Mucosa of stomach (tissue), 1 donor: ENCODE results near the gene ITPKB.
"Not testable (repeated sequence)": the region's sequence is repeated elsewhere in the genome, so short reads cannot be mapped to it uniquely, and the experiment has no call there.

Source experiments
- H3K27me3 ChIP-seq: one replicate; pipeline ENCODE4 v1.7.0; 2013; ENCODE audit warnings: mild to moderate bottlenecking, low read length; ENCODE audit not compliant: control insufficient read depth, insufficient read depth
- H3K36me3 ChIP-seq: one replicate; pipeline ENCODE4 v1.7.0; 2013; ENCODE audit warnings: low read length; ENCODE audit not compliant: control insufficient read depth, insufficient read depth
- H3K4me1 ChIP-seq: one replicate; pipeline ENCODE4 v1.7.0; 2013; ENCODE audit warnings: mild to moderate bottlenecking, low read length; ENCODE audit not compliant: control insufficient read depth, insufficient read depth
- H3K4me3 ChIP-seq: one replicate; pipeline ENCODE4 v1.7.0; 2013; ENCODE audit warnings: low read length
- H3K9ac ChIP-seq: one replicate; pipeline ENCODE4 v1.7.0; 2013; ENCODE audit warnings: mild to moderate bottlenecking, low read length, moderate library complexity
- H3K9me3 ChIP-seq: one replicate; pipeline ENCODE4 v1.7.0; 2013; ENCODE audit warnings: mild to moderate bottlenecking, low read length, moderate library complexity; ENCODE audit not compliant: control insufficient read depth
- donor health status: Pancreatic carcinoma.

The ITPKB gene

DNA sequence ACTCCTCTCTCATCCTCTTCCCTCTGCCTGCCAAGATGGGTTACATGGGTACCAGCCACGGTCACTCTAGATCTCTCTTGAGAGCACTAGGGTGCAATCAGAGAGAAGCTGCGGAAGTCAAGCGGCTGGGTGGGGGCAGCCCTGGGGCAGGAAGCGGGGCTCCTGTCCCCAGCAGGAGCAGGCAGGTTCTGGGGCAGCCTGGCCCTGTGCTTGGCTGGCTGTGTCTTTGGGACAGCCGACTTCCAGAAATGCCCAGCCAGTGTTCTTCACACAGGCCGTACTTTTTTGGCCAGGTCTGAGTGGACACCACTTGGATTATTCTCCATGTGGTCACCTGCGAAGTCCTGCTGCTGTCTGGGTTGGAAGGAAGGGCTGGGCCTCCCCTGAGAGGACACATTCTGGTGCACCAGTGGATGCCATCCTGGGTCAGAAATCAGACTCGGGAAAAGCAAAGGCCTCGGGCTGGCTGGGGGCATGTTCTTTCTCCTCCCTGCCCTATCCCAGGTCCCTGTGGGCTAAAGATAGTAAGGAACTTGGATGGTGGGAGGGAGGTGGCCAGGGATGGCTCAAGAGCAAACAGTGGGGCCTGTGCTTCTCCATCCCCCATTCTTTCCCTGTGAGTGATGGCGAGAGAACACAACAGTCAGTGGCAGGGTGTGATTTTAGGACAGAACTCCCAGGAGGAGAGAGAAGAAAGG is 93.7 kb downstream of the ITPKB start:
- Histone ChIP-seq H3K27me3 (no peaks in the 10 kb centered on the region), H3K4me1 (peaks cover 18% of the 10 kb centered on the region), H3K4me3 (no peak overlapping the region), H3K9me3 (no peaks in the 10 kb centered on the region), H3K36me3 (peaks cover 6% of the 10 kb centered on the region), H3K9ac (no peak overlapping the region)

DNA sequence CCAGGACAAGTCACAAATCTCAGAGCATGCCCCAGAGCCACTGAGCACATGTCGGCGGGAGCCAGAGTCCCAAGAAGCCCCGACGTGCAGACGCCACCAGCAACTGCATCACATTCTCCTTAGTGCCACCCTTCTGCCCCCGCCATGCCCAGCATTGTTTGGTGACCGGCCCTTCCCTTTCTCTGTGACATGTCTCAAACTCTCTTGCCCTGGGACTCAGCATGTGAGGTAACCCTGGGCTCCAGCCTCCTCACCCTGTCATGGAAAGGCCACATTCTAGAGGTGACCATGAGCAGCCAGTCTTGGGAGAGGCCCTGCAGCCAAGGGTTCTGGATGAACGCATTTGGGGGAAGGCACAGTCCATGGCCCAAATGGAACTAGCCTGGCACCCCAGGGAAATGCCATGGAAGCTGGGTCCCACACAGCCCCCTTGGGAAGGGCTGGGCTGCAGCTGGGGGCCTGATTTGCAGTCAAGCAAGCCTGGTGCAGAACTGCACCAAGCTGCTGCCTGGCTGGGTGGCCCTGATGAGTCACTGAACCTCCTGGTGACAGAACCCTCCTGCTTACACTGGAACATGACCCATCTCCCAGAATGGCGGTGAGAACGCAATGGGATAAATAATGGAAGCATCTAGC is 94.4 kb downstream of the ITPKB start:
- no peak overlapping the region for H3K4me3 ChIP-seq
- no peaks in the 10 kb centered on the region for H3K27me3 ChIP-seq
- H3K9ac ChIP-seq: no peak overlapping the region
- peaks cover 6% of the 10 kb centered on the region for H3K36me3 ChIP-seq
- H3K9me3 ChIP-seq: no peaks in the 10 kb centered on the region
- peaks cover 18% of the 10 kb centered on the region for H3K4me1 ChIP-seq

DNA sequence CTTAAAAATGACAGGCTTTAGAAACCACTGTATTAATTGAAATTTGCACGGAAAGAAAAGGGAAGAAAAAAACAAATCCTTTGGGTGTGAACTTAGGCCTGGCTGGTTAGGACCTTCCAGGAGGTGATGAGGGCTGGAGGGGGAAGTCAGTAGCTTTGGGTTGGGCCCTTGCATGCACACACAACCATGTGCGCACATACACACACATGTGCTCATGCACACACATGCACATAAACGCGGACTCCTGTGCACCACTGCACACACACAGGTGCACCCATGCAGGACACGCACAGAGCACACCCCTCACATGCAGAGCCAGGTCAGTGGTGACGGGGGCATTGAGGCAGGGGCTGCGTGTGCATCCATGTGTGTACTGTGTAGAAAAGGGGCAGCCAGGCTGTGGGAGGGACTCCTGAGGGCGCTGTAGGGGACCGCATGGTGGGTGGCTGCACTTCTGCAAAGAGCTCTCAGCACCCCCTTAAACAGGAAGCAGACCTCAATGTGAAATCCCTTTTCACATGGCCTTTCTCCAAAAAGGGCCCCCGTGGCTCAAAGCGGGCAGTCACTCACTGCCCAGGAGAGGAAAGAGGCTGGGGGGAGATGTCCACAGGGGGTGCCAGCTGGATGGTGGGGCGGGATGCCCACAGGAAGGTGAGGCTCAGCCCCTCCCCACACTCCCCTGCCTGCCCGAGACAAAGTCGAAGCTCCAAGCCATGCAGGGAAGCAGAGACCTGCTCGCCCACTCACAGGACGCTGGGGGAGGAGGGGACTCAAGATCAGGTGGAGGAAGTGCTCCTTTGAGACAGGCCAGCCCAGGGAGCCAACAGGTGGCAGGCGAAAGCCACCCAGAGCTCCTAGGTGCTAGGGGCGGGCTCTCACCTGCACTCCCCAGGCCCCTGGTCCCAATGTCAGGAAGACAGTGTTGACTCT is 95.2 kb downstream of the ITPKB start:
- peaks cover 18% of the 10 kb centered on the region for H3K4me1 ChIP-seq
- H3K4me3 ChIP-seq: no peak overlapping the region
- peaks cover 6% of the 10 kb centered on the region for H3K36me3 ChIP-seq
- no peaks in the 10 kb centered on the region for H3K9me3 ChIP-seq
- no peaks in the 10 kb centered on the region for H3K27me3 ChIP-seq
- no peak overlapping the region for H3K9ac ChIP-seq

DNA sequence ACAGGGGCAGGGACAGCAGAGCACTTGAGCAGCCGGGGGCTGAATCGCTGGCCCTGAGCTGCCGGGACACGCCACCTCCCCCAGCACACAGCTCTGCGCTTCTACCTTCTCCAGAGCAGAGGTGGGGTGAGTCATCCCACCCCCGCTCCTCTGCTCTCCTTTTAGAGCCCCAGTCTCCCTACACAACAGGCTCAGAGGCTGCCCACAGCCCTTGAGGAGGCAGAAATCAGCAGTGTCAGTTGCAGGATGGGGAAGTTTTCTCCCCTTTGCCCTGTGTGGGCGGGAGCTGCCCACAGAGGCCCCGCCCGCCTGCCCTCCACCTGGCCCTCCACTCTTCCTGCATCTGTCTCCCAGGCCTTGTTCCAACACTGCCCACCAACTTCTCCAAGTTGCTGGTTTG is 95.9 kb downstream of the ITPKB start:
- Histone ChIP-seq H3K4me3 (no peak overlapping the region), H3K27me3 (no peaks in the 10 kb centered on the region), H3K36me3 (peaks cover 6% of the 10 kb centered on the region), H3K9me3 (no peaks in the 10 kb centered on the region), H3K9ac (no peak overlapping the region), H3K4me1 (peaks cover 18% of the 10 kb centered on the region)

DNA sequence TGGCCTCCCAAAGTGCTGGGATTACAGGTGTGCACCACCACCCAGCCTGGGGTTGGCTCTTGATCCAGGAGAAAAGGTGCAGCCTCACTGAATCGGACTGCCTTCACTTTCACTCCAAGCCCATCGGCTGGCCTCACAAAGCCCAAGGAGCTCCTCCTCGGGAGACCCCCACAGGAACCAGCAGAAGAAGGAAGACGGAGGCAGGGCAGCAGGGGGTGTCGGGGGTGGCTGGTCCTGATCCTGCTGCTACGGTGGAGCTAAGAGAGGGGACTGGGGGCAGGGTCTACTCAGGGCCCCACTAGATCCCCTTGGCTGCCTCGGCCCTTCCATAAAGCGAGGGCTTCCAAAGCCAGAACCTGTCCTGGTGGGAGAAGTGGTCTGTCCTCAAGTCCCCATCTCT is 96.7 kb downstream of the ITPKB start:
- H3K36me3 ChIP-seq: peaks cover under 1% of the 10 kb centered on the region
- H3K4me3 ChIP-seq: no peak overlapping the region

DNA sequence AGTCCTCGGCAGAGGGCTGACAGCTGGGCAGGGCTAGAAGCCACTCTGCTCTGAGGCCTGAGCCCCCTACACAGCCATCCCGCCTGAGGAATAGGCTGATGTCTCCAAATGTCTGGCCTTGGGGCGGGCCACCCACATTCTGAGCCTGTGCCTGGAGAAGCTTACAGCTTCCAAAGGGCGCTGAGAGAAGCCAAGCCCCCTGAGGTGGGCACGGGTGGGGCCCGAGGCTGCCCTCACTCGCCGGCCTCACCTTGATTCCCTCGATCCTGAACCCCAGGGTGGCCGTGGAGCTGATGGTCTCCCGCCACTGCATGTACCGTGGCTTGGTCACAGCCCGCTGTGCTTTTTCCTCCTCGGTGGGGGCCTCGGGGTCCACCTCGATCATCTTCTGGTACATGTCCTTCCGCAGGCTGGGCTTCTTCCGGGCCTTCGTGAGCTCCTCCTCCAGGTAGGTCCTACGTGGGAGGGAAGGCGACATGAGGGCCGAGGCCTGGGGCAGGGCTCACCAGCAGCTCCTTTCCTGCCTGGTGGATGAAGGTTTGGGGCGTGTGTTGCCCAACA is 97.3 kb downstream of the ITPKB start:
- Histone ChIP-seq H3K4me1 (peaks cover 18% of the 10 kb centered on the region), H3K36me3 (no peaks in the 10 kb centered on the region), H3K27me3 (no peaks in the 10 kb centered on the region), H3K9me3 (no peaks in the 10 kb centered on the region), H3K9ac (no peak overlapping the region), H3K4me3 (no peak overlapping the region)

More for the DNA sequence above, 96.7 kb downstream of the ITPKB start:
- Histone ChIP-seq H3K27me3 (no peaks in the 10 kb centered on the region), H3K4me1 (peaks cover 18% of the 10 kb centered on the region), H3K9me3 (no peaks in the 10 kb centered on the region), H3K9ac (no peak overlapping the region)

DNA sequence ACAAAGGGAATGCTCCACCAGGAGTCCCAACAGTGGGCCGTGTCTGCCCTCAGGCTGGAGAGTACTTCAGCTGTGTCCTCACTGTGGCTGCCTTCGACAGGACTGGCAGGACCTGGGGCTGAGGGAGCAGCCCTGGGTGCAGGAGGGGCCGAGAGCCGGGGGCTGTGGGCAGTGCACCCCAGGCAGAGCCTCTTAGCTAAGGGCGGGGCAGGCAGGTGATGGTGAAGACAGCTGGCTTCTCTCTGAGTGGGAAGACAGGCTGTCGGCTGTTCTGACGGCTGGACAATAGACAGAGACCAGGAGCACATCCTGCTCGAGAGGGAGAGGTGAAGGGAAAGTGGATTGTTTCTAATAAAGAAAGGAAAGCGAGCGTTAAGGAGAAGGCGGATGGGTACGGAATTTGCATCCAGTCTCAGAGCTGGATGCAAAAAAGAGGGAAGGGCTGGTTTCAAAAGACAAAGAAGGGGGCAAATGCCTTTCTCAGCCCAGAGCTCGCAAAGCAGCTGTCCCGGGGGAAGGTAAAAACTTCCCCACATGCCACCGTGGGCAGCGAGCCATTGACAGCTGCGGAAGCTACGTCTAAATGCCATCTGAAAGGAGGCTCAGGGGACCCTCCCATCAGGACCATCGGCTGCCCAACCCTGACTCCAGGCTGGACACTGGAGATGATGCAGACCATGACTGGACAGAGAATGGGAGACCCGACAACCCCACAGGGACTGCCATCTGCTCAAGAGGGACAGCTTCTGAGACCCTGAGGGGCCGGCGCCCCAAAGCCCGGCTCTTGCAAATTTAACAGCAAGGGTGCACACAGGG is 98.6 kb downstream of the ITPKB start:
- Histone ChIP-seq H3K27me3 (no peaks in the 10 kb centered on the region), H3K4me3 (no peak overlapping the region), H3K36me3 (no peaks in the 10 kb centered on the region), H3K4me1 (peaks cover 23% of the 10 kb centered on the region), H3K9ac (no peak overlapping the region), H3K9me3 (no peaks in the 10 kb centered on the region)

DNA sequence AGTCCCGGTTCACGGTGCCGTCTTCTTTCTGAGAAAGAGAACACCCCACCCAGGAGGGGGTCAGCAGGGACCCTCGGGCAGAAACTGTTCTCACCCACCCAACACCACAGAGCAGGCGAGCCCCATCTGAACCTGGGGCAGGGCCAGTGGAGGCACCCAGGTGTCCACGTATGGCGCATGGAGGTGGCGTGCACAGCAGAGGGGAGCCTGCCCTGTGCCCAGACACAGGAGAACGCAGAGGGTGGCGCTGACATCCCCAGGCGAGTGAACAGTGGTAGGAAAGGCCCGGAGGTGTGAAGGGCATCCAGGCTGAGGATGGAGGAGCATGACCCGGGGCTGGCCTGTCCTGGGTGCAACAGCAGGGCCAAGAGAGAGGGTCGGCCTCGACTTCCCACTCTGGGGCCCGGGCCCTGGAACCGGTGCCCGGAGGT is 99.4 kb downstream of the ITPKB start:
- Histone ChIP-seq H3K4me1 (peaks cover 31% of the 10 kb centered on the region), H3K9ac (no peak overlapping the region), H3K36me3 (no peaks in the 10 kb centered on the region), H3K9me3 (no peaks in the 10 kb centered on the region), H3K4me3 (no peak overlapping the region), H3K27me3 (no peaks in the 10 kb centered on the region)

DNA sequence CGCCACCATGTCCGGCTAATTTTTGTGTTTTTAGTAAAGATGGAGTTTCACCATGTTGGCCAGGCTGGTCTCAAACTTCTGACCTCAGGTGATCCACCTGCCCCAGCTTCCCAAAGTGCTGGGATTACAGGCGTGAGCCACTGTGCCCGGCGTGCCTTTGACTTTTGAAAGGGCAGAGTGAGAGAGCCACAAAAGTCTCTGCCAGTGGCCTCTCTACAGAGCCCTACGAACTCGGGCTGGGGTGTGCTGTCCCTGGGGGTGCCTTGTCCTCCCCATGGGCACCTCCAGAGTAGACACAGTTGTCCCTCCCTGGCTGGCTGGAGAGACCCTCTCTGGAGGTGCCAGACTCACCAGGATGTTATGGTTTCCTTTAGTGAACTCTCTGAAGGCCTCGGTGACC is 99.9 kb downstream of the ITPKB start:
- not testable (repeated sequence) for H3K4me3 ChIP-seq, H3K9me3 ChIP-seq, H3K36me3 ChIP-seq, H3K9ac ChIP-seq, H3K27me3 ChIP-seq
- H3K4me1 ChIP-seq: peaks cover 33% of the 10 kb centered on the region

DNA sequence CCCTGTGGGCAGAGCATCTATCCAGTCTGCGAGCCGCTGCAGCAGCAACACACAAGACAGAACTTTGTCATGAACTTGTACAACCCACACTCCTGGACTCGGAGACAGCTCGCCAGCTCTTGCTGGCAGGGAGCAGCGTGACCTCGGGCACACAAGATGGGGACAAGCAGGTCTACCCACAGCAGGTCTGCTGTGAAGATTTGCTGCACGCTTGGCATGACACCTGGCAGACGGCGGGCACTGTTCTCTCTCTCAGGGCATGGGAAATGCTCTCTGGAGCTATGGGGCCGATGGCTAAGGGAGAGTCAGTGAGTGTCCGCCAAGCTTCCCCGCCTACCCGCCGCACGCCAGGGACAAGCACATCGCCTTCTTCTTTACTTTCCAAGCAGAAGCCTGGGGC is 100.5 kb downstream of the ITPKB start:
- Histone ChIP-seq H3K4me1 (peaks cover 33% of the 10 kb centered on the region), H3K36me3 (no peaks in the 10 kb centered on the region), H3K4me3 (no peak overlapping the region), H3K9ac (no peak overlapping the region), H3K27me3 (no peaks in the 10 kb centered on the region), H3K9me3 (no peaks in the 10 kb centered on the region)

DNA sequence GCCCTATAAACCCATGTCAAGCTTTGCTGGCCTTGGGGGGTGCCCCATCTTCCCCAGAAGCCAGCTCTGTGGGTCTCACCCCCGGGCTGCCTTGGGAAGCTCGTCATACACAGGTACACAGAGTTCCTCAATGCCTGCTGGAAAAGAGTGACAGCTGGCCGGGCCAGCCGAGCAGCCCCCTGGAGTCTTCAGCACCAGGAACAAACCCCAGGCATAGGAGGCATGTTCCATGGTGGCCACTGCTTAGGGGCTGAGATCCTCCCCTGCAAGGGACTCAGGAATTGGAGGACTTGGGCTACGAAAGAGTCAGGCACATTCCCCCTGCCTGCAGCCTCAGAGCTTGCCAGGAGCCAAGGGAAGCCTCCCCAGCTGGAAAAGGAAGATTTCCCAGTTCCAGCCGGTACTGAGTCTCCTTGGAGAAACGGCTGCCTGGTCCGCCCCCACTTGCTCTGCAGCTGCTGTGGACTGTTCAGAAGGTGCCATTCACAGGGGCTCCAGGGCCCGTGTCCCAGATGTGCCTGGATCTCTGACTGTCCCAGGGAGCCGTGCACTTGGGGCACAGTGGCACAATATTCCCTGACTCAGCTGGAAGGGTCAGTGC is 101.0 kb downstream of the ITPKB start:
- H3K9me3 ChIP-seq: no peaks in the 10 kb centered on the region
- H3K4me3 ChIP-seq: no peak overlapping the region
- H3K36me3 ChIP-seq: no peaks in the 10 kb centered on the region
- H3K9ac ChIP-seq: no peak overlapping the region
- peaks cover 28% of the 10 kb centered on the region for H3K4me1 ChIP-seq
- H3K27me3 ChIP-seq: no peaks in the 10 kb centered on the region
